ENCODE results near the gene D2HGDH. TPM values are rescaled to one million over a fixed set of nuclear protein-coding genes. Genes with fewer than 3 reads are reported as not detected.
A peak's percentile ranks its signal among the peaks of the same experiment; 100 is the strongest.
"Not testable (repeated sequence)": the region's sequence is repeated elsewhere in the genome, so short reads cannot be mapped to it uniquely, and the experiment has no call there.

Gene D2HGDH
- total RNA-seq, 4 donors from 2014 or later, result 24.7 to 58.8 (median 43.9) TPM

GRCh38 chr2:241777686-241778627, 43.5 kb downstream of the D2HGDH start:
- H3K4me3 ChIP-seq, result no peak overlapping the region
- peaks cover 0 to 7% (median 0%) of the 10 kb centered on the region in 4 donors for H3K9me3 ChIP-seq
- 71 to 92% methylated on average over 11 to 16 of the region's 21 CpGs for WGBS, 2 donors
- no peaks in the 10 kb centered on the region for H3K4me1 ChIP-seq
- H3K36me3 ChIP-seq, result no peaks in the 10 kb centered on the region
- H3K27ac ChIP-seq, result no peak overlapping the region
- TF ChIP-seq POLR2A (IDR thresholded peaks at IDR 0.05), result no peak
- TF ChIP-seq EP300 (IDR thresholded peaks at IDR 0.05), result no peak
- TF ChIP-seq, protein P1, sequence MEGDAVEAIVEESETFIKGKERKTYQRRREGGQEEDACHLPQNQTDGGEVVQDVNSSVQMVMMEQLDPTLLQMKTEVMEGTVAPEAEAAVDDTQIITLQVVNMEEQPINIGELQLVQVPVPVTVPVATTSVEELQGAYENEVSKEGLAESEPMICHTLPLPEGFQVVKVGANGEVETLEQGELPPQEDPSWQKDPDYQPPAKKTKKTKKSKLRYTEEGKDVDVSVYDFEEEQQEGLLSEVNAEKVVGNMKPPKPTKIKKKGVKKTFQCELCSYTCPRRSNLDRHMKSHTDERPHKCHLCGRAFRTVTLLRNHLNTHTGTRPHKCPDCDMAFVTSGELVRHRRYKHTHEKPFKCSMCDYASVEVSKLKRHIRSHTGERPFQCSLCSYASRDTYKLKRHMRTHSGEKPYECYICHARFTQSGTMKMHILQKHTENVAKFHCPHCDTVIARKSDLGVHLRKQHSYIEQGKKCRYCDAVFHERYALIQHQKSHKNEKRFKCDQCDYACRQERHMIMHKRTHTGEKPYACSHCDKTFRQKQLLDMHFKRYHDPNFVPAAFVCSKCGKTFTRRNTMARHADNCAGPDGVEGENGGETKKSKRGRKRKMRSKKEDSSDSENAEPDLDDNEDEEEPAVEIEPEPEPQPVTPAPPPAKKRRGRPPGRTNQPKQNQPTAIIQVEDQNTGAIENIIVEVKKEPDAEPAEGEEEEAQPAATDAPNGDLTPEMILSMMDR (IDR thresholded peaks at IDR 0.05), result no peak
- peaks cover 0 to 40% of the 10 kb centered on the region in 2 donors for H3K27me3 ChIP-seq
- peak in 1 of 2 donors; percentile 5 for DNase-seq (ENCODE audit: low spot score in 2 of 2)

- Histone ChIP-seq H3K4me3 (no peak overlapping the region), H3K27ac (no peak overlapping the region), H3K4me1 (no peaks in the 10 kb centered on the region), H3K9me3 (peaks cover 0 to 7% (median 0%) of the 10 kb centered on the region in 4 donors), H3K27me3 (peaks cover 0 to 11% of the 10 kb centered on the region in 2 donors), H3K36me3 (no peaks in the 10 kb centered on the region)
- 77 to 79% methylated on average over 5 of the region's 5 CpGs for WGBS, 2 donors
- no peak for DNase-seq (ENCODE audit: low spot score in 2 of 2)
- no peak for TF ChIP-seq EP300 (IDR thresholded peaks at IDR 0.05)
- no peak for TF ChIP-seq POLR2A (IDR thresholded peaks at IDR 0.05)
- TF ChIP-seq, protein P1 (IDR thresholded peaks at IDR 0.05), result no peak
Measured at GRCh38 chr2:241780939-241781569, 46.6 kb downstream of the D2HGDH start.

DNA sequence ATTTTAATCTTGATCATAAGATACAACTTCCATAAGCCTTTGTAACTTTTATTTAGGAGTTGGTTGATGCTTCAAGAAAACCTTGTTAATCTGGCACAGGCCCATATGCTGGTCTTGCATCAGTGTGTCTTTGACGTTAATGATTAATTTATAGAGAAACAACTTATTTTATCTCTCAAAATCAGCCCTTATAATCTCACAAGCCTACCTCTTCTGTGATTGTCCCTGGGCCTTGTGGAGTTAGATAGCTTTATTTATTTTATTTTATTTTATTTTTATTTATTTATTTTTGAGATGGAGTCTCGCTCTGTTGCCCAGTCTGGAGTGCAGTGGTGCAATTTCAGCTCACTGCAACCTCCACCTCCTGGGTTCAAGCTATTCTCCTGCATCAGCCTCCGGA, 47.6 kb downstream of the D2HGDH start:
- WGBS, 2 donors, result 88 to 93% methylated on average over 3 of the region's 3 CpGs
- H3K4me1 ChIP-seq; H3K36me3 ChIP-seq; H3K27me3 ChIP-seq; H3K27ac ChIP-seq; H3K4me3 ChIP-seq; DNase-seq (ENCODE audit: low spot score in 2 of 2); H3K9me3 ChIP-seq: not testable (repeated sequence)

DNA sequence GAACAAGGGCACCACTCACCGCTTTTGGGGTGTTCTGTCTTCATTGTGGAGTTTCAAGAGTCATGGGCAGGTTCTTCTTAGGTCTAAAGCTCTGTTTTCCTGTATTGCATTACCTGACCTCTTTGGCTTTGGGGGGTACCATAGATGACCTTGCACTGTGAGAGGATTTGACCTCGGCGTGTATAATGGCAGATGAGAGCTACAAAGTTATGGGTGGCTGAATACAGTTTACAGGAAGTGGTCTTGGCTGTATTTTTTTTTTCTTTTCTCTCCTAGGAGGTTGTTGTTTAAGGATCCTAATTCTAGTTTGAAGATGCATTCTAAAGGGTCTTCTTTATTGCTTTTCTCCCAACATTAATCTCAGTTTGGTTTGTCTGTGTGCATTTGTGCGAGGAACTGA, 53.7 kb downstream of the D2HGDH start:
- H3K4me3 ChIP-seq, result no peak overlapping the region
- H3K4me1 ChIP-seq, result no peaks in the 10 kb centered on the region
- H3K27me3 ChIP-seq, result no peaks in the 10 kb centered on the region
- TF ChIP-seq, protein P1 (IDR thresholded peaks at IDR 0.05), result no peak
- no peaks in the 10 kb centered on the region for H3K9me3 ChIP-seq
- H3K27ac ChIP-seq, result no peak overlapping the region
- 81 to 83% methylated on average over 4 of the region's 4 CpGs for WGBS, 2 donors
- DNase-seq (ENCODE audit: low spot score in 2 of 2), result no peak
- H3K36me3 ChIP-seq, result no peaks in the 10 kb centered on the region

DNA sequence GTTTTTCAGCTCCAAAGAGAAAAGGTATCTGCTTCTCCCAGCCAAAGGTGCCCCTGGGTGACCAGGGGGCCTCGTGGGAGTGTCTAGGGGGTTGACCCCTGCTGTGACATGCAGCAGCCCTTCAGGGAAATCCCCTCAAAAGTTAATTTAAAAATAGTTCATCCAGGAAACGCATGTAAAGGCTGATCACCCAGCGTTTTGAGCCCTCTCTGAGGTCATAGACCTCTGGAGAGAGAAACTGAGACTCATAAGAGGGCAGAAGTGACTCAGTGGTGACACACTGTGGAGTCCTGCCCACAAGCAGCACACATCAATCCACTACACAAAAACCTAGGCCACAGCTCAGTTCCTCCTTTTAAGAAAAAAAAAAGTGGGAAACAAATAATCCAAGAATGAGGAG, 54.1 kb downstream of the D2HGDH start:
- no peaks in the 10 kb centered on the region for H3K4me1 ChIP-seq
- no peaks in the 10 kb centered on the region for H3K9me3 ChIP-seq
- TF ChIP-seq POLR2A (IDR thresholded peaks at IDR 0.05) (no peak), EP300 (IDR thresholded peaks at IDR 0.05) (no peak)
- TF ChIP-seq, protein P1 (IDR thresholded peaks at IDR 0.05), result no peak
- H3K4me3 ChIP-seq, result no peak overlapping the region
- no peak for DNase-seq (ENCODE audit: low spot score in 2 of 2)
- H3K27ac ChIP-seq, result no peak overlapping the region
- 36 to 43% methylated on average over 3 of the region's 3 CpGs for WGBS, 2 donors
- no peaks in the 10 kb centered on the region for H3K36me3 ChIP-seq
- no peaks in the 10 kb centered on the region for H3K27me3 ChIP-seq

DNA sequence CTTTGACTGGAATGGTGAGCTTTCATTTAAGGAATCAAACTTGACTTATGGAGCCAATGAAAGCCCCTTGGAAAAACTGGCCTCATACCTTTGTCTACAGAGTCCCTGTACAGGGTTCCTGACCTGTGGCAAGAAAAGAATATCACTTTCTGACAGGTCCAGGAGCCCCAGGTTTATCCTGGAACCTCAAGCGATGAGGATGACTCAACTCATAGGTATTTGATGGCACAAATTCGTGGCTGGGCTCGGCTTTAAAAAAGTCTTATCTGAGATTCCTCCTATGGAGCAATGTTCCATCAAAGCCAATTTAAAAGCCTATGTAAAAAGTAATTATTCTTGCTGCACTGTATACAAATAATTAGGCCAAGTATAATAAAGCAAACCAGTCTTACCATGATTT, 57.0 kb downstream of the D2HGDH start:
- 70 to 76% methylated on average over 3 of the region's 3 CpGs for WGBS, 2 donors
- not testable (repeated sequence) for H3K9me3 ChIP-seq; H3K27me3 ChIP-seq; H3K36me3 ChIP-seq; H3K4me3 ChIP-seq; H3K27ac ChIP-seq; DNase-seq (ENCODE audit: low spot score in 2 of 2); H3K4me1 ChIP-seq
